NT2/D1 (cell line): Measurements from ENCODE around the gene C8G.

Experiments used
- SUZ12 ChIP-seq: IDR thresholded peaks from 2 replicates; pipeline ENCODE4 v1.6.1; 2011; ENCODE audit not compliant: insufficient read length, insufficient read depth; ENCODE audit errors: extremely low read depth
- YY1 ChIP-seq: IDR thresholded peaks from 2 replicates; pipeline ENCODE4 v1.6.1; 2011; ENCODE audit not compliant: insufficient read length, insufficient read depth
- ZNF274 ChIP-seq: IDR thresholded peaks from 2 replicates; pipeline ENCODE4 v1.6.1; 2011; ENCODE audit warnings: mild to moderate bottlenecking, low read depth, low read length

- TF ChIP-seq YY1 = no peak
- TF ChIP-seq SUZ12 = no peak
- TF ChIP-seq ZNF274 = no peak
These were observed 5.0 kb downstream of the C8G start for GRCh38 chr9:136949817-136950655.
